Measurements from ENCODE around the gene TMEM205.
"Not testable (repeated sequence)": the region's sequence is repeated elsewhere in the genome, so short reads cannot be mapped to it uniquely, and the experiment has no call there.

Gene TMEM205

DNA sequence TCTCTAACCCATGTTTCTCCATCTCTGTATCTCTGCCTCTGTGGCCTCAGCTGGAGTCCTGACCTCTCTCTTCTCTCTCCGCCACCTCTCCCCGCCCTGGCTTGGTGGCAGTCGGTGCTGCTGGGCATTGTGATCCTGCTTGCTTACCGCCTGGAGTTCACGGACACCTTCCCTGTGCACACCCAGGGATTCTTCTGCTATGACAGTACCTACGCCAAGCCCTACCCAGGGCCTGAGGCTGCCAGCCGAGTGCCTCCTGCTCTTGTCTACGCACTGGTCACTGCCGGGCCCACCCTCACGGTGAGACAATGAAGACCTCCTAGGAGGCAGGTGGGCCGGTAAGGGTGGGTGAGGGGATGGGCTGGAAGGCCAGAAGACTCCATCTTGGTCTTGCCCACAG lies 13.4 kb upstream of the TMEM205 start:
- H3K4me3 ChIP-seq (ENCODE audit: low read depth, low read length), result no peak overlapping the region
- TF ChIP-seq, protein P1, sequence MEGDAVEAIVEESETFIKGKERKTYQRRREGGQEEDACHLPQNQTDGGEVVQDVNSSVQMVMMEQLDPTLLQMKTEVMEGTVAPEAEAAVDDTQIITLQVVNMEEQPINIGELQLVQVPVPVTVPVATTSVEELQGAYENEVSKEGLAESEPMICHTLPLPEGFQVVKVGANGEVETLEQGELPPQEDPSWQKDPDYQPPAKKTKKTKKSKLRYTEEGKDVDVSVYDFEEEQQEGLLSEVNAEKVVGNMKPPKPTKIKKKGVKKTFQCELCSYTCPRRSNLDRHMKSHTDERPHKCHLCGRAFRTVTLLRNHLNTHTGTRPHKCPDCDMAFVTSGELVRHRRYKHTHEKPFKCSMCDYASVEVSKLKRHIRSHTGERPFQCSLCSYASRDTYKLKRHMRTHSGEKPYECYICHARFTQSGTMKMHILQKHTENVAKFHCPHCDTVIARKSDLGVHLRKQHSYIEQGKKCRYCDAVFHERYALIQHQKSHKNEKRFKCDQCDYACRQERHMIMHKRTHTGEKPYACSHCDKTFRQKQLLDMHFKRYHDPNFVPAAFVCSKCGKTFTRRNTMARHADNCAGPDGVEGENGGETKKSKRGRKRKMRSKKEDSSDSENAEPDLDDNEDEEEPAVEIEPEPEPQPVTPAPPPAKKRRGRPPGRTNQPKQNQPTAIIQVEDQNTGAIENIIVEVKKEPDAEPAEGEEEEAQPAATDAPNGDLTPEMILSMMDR (IDR thresholded peaks at IDR 0.05; ENCODE audit: low read depth, low read length), result no peak

DNA sequence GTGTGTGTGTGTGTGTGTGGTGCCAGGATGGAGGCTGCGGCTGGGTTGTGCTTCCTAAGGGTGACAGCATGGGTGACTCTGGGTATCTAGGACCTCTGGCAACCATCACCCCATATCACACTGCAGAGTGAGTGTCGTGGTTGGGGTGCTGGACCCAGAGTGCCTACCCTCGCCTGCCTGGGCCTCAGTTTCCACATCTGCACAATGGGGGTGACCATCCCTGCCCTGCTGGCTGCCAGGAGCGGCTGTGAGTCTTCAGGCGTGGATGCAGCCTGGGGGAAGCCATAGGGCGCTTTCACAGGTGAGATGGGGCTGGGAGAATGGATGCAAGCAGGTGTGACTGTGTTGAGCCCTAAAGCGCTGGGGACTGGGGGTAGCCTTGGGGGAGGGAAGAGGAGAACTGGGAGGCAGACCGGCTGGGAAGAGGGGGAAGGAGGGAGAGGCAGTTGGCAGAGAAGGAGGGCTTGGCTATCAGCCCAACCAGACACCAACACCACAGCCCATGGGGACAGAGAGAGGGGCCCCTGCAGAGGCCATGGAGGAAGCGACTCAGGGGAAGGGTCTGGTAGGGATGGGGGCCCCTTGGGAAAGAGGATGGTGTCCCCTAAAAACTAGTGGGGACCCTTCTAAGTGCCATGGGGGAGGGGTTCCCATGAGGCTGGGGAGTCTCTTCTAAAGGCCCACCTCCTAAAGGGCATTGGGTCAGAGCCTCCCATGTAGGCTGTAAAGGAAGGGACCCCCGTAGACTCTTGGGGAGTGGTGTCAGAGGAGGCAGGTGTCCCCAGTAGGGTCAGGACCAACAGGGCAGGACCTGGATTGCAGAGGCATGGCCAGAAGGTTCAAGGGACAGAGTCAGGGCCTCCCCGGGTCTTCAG lies 10.8 kb upstream of the TMEM205 start:
- H3K4me3 ChIP-seq (ENCODE audit: low read depth, low read length), result no peak overlapping the region
- TF ChIP-seq, protein P1 (IDR thresholded peaks at IDR 0.05; ENCODE audit: low read depth, low read length), result no peak

DNA sequence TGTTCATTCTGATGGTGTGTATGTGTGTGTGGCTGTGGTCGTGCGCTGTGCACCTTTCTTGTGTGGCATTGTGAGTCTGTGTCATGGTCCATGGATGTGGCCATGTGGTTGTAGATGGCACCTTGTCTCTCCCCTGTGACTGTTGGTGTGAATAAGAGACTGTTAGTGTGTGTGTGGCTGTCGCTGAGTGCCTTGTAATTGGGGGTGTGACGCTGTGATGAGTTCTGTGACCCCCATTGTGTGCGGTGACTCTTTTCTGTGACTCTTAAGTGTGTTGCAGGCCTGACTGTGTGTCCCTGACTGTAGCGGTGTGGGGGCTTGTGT lies 10.0 kb upstream of the TMEM205 start:
- TF ChIP-seq, protein P1 (IDR thresholded peaks at IDR 0.05; ENCODE audit: low read depth, low read length), result no peak

DNA sequence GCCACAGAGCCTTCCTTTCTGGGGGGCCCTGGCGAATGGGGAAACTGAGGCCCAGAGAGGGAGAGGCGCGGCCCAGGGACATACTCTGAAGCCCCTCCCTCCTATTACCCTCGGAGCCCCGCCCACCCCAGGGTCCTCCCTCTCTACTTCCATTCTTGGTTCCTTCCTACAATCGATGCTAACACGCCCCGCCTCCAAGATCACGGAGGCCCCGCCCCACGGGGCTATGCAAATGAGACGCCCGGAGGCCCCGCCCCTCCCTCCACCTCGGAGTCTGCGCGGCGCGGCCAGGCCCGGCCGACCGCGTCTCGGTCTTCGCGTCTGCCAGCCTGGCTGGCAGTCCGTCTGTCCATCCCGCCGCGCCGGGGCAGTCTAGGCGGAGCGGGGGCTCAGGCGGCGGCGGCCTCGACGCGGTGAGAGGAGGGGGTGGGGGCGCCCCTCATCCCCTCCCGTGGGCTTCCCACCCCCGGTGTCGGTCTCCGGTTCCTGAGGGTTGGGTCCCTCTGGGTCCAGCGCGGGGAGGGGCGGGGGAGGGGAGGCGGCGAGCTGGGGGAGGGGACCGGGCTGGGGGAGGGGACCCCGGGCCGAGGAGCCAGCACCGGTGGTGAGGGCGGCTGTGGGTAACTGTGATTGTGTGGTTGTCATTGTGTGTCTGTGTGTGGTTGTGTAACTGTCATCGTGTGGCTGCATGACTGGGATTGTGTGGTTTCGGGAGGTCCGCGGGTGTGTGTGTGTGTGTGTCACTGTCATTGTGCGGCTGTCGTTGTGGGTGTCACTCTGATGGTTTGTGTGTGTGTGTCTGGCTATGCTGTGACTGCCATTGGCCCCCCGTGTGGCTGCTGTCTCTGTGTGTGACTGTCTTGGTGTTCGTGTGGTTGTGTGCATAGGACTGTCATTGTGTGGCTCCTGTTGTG lies 9.3 kb upstream of the TMEM205 start, which contains the start of gene PLPPR2:
TSS of gene PLPPR2 (plus strand) at position 273 of the 914 bp plus-strand sequence. CDS start 2,242 bp downstream, outside the sequence.
- TF ChIP-seq, protein P1 (IDR thresholded peaks at IDR 0.05; ENCODE audit: low read depth, low read length), result no peak
- H3K4me3 ChIP-seq (ENCODE audit: low read depth, low read length), result peak within 1 kb of the TSS; percentile 61

More for the DNA sequence above, 10.0 kb upstream of the TMEM205 start:
- peak overlapping the region; percentile 61 for H3K4me3 ChIP-seq (ENCODE audit: low read depth, low read length)

DNA sequence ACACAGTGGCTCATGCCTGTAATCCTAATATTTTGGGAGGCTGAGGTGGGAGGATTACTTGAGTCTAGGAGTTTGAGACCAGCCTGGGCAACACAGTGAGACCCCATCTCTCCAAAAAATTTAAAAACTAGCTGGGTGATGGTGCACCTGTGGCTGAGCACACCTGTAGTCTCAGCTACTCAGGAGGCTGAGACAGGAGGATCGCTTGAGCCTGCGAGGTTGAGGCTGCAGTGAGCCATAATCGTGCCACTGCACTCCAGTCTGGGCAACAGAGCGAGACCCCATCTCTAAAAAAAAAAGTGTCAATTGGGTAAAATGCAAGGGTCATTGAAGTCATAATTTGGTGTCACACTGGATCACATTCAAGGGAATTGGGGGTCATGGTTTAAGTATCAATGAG lies 8.0 kb upstream of the TMEM205 start:
- not testable (repeated sequence) for H3K4me3 ChIP-seq (ENCODE audit: low read depth, low read length)

DNA sequence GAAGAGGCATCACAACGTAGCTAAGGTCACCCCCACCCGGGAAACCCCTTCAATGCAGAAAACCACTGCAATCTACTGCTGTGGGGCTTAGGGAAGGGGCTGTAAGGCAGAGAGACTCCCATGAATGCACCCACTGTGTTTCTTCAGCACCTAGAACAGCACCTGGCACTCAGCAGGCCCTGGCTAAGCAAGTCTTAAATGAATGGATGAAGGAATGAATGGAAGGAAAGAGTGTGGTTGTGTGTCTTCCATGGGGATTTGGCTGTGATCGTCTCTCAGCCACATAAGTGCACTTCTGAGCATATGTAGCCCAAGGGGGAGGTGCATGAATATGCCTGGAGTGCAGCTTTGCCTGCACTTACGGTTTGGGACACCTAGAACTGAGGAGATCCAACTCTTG lies 3.1 kb upstream of the TMEM205 start:
- TF ChIP-seq, protein P1 (IDR thresholded peaks at IDR 0.05; ENCODE audit: low read depth, low read length), result no peak
- no peak overlapping the region for H3K4me3 ChIP-seq (ENCODE audit: low read depth, low read length)

DNA sequence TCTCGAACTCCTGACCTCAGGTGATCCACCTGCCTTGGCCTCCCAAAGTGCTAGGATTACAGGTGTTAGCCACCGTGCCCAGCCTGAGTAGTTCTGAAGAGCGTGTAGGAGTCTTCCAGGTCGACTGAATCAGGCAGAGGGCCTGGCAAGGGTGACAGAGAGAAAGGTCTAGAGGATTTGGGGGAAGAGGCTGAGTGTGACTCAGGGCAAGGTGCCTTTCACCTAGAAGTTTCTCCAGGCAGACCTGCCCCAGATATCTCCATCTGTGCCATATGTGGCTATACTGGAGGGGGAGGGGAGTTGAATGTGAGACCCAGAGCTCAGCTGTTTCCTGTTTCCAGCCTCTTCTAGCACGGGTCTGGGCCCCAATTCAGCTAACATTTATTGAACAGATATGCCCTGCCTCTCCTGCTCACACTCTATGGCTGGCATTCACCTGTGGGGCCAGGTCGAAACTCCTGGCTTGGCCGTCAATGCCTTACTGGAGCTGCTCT lies 1.5 kb upstream of the TMEM205 start:
- H3K4me3 ChIP-seq (ENCODE audit: low read depth, low read length), result no peak overlapping the region
- TF ChIP-seq, protein P1 (IDR thresholded peaks at IDR 0.05; ENCODE audit: low read depth, low read length), result no peak

All from WI38 (cell line).